Esophagus muscularis mucosa (tissue), 4 donors: ENCODE data around the gene TADA3. TPM values are rescaled to one million over a fixed set of nuclear protein-coding genes. Genes with fewer than 3 reads are reported as not detected.

Experiments
- DNase-seq: peaks from one replicate; pipeline ENCODE4 v3.0.0-alpha.2; 2017; ENCODE audit errors: extremely low spot score
- H3K27ac ChIP-seq, 4 donors: fragments of 200-600 bp; sonication (generic); replicated peaks in 1 of 4; 1 replicate in 3 of 4; 2 replicates in 1 of 4; pipeline ENCODE4 v1.5.1; 2016 to 2019; ENCODE audit warnings: mild to moderate bottlenecking in 1 of 4
- H3K27me3 ChIP-seq, 4 donors: fragments of 200-600 bp; sonication (generic); one replicate each; pipeline versions ENCODE4 v1.5.1 to v1.6.0; 2016 to 2019
- H3K36me3 ChIP-seq, 4 donors: fragments of 200-600 bp; sonication (generic); one replicate each; pipeline ENCODE4 v1.5.1; 2016 to 2019
- H3K4me1 ChIP-seq, 4 donors: fragments of 200-600 bp; sonication (generic); one replicate each; pipeline ENCODE4 v1.5.1; 2016 to 2019
- H3K4me3 ChIP-seq, 4 donors: fragments of 200-600 bp; sonication (generic); 1 replicate in 2 of 4; 2 replicates in 2 of 4; pipeline ENCODE4 v1.5.1; 2016 to 2019; ENCODE audit warnings: mild to moderate bottlenecking in 4 of 4, moderate library complexity in 1 of 4
- H3K9me3 ChIP-seq, 4 donors: fragments of 200-600 bp; sonication (generic); 1 replicate in 3 of 4; 2 replicates in 1 of 4; pipeline ENCODE4 v1.5.1; 2016 to 2019
- EP300 ChIP-seq: sonication (generic); formaldehyde crosslinking; IDR thresholded peaks from one replicate; pipeline ENCODE4 v1.6.1; 2017; ENCODE audit warnings: antibody characterized with exemption
- POLR2A ChIP-seq: fragments of 450-650 bp; IDR thresholded peaks from one replicate; pipeline ENCODE4 v1.6.1; 2017; ENCODE audit warnings: antibody characterized with exemption, moderate library complexity, mild to moderate bottlenecking, low read depth
- POLR2AphosphoS5 ChIP-seq, 2 donors: sonication (generic); formaldehyde crosslinking; IDR thresholded peaks; one replicate each; pipeline ENCODE4 v1.6.1; 2017; ENCODE audit warnings: antibody characterized with exemption in 2 of 2
- WGBS: methylation state at CpG from one replicate; pipeline ENCODE4 v1.1.5; 2018; 5-methylcytosine and 5-hydroxymethylcytosine counted together
- intact Hi-C: fragments of 100-400 bp; cut with DNase I; formaldehyde crosslinking; loops from one replicate; pipeline ENCODE4 v1.15.1; 2023
- total RNA-seq, 4 donors: library from RNA; depleted of rRNA; stranded (reverse); fragments of >200 nt; gene quantifications; one replicate each; pipeline versions ENCODE4 v1.1.0 to v1.2.1, GENCODE V29; 2016
- TF ChIP-seq, protein P1 (sequence below), 3 experiments: fragments of 200-600 bp in 2 of 3; fragments of 450-650 bp in 1 of 3; sonication (generic) in 2 of 3; IDR thresholded peaks; one replicate each; pipeline ENCODE4 v1.5.1; 2017 to 2019; ENCODE audit warnings: antibody characterized with exemption in 3 of 3, mild to moderate bottlenecking in 2 of 3, moderate library complexity in 1 of 3

Gene TADA3
- total RNA-seq, 4 donors from 2014 or later, result 64.4 to 80.9 (median 74.6) TPM

DNA sequence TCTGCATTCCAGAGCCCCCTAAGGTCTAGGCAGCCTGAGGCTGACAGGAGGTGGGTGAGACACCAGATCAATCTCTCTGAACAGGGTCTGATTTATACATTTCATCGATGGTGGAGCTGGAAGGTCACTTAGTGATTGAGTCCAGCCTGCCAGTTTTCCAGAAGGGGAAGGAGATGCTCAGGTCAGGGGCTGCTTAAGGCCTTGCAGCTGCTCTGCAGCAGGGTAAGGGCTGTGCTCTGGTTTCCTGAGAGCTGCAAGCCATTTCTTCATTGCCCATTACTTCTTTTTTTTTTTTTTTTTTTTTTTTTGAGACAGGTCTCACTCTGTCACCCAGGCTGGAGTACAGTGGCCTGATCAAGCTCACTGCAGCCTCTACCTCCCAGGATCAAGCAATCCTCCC lies 10.7 kb downstream of the TADA3 start:
- peaks cover 42 to 77% (median 64%) of the 10 kb centered on the region in 4 donors for H3K36me3 ChIP-seq
- 50% methylated on average over 1 of the region's 1 CpG for WGBS
- H3K9me3 ChIP-seq, result no peaks in the 10 kb centered on the region
- H3K4me3 ChIP-seq, result no peak overlapping the region
- H3K27me3 ChIP-seq, result no peaks in the 10 kb centered on the region
- H3K4me1 ChIP-seq, result peaks cover 3 to 26% (median 10%) of the 10 kb centered on the region in 4 donors
- no peak for DNase-seq
- intact Hi-C loops, result no loop called here
- no peak for TF ChIP-seq POLR2AphosphoS5 (IDR thresholded peaks at IDR 0.05)
- TF ChIP-seq EP300, result no peak
- TF ChIP-seq, protein P1, sequence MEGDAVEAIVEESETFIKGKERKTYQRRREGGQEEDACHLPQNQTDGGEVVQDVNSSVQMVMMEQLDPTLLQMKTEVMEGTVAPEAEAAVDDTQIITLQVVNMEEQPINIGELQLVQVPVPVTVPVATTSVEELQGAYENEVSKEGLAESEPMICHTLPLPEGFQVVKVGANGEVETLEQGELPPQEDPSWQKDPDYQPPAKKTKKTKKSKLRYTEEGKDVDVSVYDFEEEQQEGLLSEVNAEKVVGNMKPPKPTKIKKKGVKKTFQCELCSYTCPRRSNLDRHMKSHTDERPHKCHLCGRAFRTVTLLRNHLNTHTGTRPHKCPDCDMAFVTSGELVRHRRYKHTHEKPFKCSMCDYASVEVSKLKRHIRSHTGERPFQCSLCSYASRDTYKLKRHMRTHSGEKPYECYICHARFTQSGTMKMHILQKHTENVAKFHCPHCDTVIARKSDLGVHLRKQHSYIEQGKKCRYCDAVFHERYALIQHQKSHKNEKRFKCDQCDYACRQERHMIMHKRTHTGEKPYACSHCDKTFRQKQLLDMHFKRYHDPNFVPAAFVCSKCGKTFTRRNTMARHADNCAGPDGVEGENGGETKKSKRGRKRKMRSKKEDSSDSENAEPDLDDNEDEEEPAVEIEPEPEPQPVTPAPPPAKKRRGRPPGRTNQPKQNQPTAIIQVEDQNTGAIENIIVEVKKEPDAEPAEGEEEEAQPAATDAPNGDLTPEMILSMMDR (IDR thresholded peaks at IDR 0.05), result no peak
- no peak overlapping the region for H3K27ac ChIP-seq

DNA sequence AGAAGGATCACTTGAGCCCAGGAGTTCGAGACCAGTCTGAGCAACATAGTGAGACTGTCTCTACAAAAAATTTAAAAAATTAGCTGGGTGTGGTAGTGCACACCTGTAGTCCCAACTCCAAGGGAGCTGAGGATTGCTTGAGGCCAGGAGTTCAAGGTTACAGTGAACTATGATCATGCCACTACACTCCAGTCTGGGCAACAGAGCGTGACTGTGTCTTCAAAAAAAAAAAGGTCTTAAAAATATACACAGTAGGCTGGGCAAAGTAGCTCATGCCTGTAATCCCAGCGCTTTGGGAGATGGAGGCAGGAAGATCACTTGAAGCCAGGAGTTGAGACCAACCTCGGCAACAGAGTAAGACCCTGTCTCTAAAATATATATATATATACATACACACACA lies 11.4 kb downstream of the TADA3 start:
- Histone ChIP-seq H3K27me3 (no peaks in the 10 kb centered on the region), H3K27ac (no peak overlapping the region), H3K4me1 (peaks cover 3 to 26% (median 10%) of the 10 kb centered on the region in 4 donors), H3K36me3 (peaks cover 42 to 71% (median 60%) of the 10 kb centered on the region in 4 donors), H3K4me3 (no peak overlapping the region), H3K9me3 (no peaks in the 10 kb centered on the region)
- intact Hi-C loops, result no loop called here
- WGBS, result 91% methylated on average over 4 of the region's 4 CpGs
- DNase-seq, result no peak
- TF ChIP-seq, protein P1 (IDR thresholded peaks at IDR 0.05), result no peak
- TF ChIP-seq POLR2AphosphoS5 (IDR thresholded peaks at IDR 0.05) (no peak), POLR2A (no peak), EP300 (no peak)

DNA sequence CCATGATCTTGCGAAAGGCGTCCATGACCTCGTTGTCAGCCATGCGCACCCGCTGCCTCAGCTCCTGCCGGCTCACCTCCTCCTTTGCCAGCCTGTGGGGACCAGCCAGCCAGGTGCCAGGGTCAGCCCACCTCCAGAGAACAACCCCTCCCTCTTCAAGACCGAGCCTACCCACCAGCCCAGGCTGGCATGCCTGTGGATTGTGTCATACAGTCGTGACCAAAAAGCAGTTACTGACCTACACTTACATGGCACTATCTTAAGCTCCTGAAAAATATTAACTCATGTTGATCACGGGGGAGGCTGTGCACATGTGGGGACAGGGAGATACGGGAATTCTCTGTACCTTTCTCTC lies 11.8 kb downstream of the TADA3 start:
- peaks cover 3 to 26% (median 10%) of the 10 kb centered on the region in 4 donors for H3K4me1 ChIP-seq
- no peak overlapping the region for H3K4me3 ChIP-seq
- no peak for DNase-seq
- H3K27ac ChIP-seq, result peak overlapping the region in 2 of 4 donors; percentile 29 to 53
- H3K9me3 ChIP-seq, result no peaks in the 10 kb centered on the region
- peaks cover 38 to 66% (median 57%) of the 10 kb centered on the region in 4 donors for H3K36me3 ChIP-seq
- 89% methylated on average over 10 of the region's 10 CpGs for WGBS
- TF ChIP-seq, protein P1 (IDR thresholded peaks at IDR 0.05), result no peak
- TF ChIP-seq POLR2A, result no peak
- no peak for TF ChIP-seq EP300
- TF ChIP-seq POLR2AphosphoS5 (IDR thresholded peaks at IDR 0.05), result no peak
- H3K27me3 ChIP-seq, result no peaks in the 10 kb centered on the region
- intact Hi-C loops, result no loop called here

DNA sequence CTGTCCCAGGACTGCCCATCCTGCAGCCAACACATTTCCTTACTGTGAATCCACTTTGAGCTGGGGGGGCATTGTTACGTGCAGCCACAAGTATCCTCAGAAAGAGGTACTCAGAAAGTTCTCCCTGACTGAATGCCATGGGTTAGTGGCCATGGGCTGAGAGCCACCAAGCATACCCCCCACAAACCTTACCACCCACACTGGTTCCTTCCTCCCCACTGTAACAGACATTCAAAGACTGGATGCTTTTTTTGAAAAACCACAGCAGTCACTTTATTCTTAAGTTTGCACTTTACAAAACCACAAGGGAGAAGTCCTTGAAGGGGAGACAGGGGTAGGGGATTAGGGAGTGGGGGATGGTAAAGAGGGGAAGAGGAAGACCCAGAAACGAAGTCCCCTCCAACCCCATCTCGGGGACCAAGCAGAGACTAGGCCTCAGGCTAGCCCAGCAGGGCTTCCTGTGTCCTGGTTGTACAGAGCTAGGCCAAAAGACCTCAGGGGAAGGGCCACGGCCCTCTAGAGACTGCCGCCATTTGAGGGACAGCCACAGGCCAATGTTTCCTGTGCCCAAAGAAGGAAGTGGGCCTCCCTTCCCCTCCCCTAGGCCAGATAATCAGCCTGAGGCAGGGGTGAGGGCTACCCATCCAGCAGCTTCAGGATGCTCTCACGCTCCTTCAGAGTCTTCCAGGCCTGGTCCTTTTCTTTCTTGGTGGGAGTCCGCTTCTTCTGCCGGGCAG lies 12.4 kb downstream of the TADA3 start:
- peak overlapping the region in 2 of 4 donors; percentile 29 to 53 for H3K27ac ChIP-seq
- H3K4me3 ChIP-seq, result no peak overlapping the region
- no peaks in the 10 kb centered on the region for H3K9me3 ChIP-seq
- no peak for TF ChIP-seq POLR2A
- no peak for TF ChIP-seq EP300
- TF ChIP-seq, protein P1 (IDR thresholded peaks at IDR 0.05), result no peak
- TF ChIP-seq POLR2AphosphoS5 (IDR thresholded peaks at IDR 0.05), result no peak
- peaks cover 3 to 26% (median 10%) of the 10 kb centered on the region in 4 donors for H3K4me1 ChIP-seq
- intact Hi-C loops, result no loop called here
- no peaks in the 10 kb centered on the region for H3K27me3 ChIP-seq
- DNase-seq, result no peak
- peaks cover 32 to 60% (median 52%) of the 10 kb centered on the region in 4 donors for H3K36me3 ChIP-seq
- 91% methylated on average over 5 of the region's 8 CpGs for WGBS
